PC-3 (cell line): ENCODE measurements around the gene SPACA5B.
"Not testable (repeated sequence)": the region's sequence is repeated elsewhere in the genome, so short reads cannot be mapped to it uniquely, and the experiment has no call there.

Source experiments
- CTCF ChIP-seq: fragments of 300-600 bp; sonication (generic); conservative IDR thresholded peaks from 2 replicates; pipeline ENCODE4 v1.5.1; 2017; ENCODE audit warnings: antibody characterized with exemption, low read depth, mild to moderate bottlenecking, low read length
- EZH2 ChIP-seq: fragments of 300-600 bp; sonication (generic); IDR thresholded peaks from one replicate; pipeline ENCODE4 v1.6.1; 2017; ENCODE audit warnings: antibody characterized with exemption, mild to moderate bottlenecking, low read length; ENCODE audit not compliant: unreplicated experiment
- EZH2phosphoT487 ChIP-seq: fragments of 300-600 bp; sonication (generic); IDR thresholded peaks from 2 replicates; pipeline ENCODE4 v1.6.1; 2018; ENCODE audit warnings: mild to moderate bottlenecking, antibody characterized with exemption, low read length, borderline replicate concordance

- not testable (repeated sequence) for TF ChIP-seq CTCF, EZH2, EZH2phosphoT487
Measured at GRCh38 chrX:48132308-48132844, 1.9 kb downstream of the SPACA5B start.
